Bone marrow (tissue), 2 donors: Measurements from ENCODE around the gene NDRG4.

Experiments
- DNase-seq, 2 donors: peaks; one replicate each; lab custom pipeline; 2025; lab: John Stamatoyannopoulos, UW

Gene NDRG4

DNA sequence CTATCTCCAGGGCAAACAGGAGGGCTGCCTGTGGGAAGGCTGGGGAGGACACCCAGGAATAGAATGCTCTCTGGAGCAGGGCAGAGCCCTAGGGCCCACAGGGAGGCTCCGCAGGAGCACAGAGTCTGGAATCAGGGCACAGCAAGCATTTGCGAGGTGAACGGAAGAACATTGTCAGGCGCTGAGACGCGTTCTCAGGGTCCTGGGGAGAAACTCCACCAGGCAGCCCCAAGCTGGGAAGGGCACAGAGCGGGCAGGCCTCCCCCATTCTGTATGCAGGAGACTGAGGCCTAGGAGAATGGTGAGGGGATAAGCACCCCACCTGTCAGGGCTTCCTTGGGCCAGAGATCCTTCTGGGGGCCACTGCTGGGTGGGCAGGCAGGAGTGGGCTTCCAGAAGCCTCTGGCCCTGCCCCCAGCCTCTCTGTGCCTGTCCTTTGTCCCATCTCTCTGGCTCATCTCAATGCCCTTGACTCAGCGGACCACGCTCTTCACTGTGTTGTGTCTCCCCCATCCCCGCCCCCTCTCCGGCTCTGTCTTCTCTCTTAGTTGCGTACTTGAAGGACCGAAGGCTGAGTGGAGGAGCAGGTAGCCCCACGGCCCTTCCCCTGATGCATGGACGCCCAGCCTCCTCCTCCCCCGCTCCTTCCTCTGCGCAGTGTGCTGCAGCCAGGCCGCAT is 10.3 kb downstream of the NDRG4 start:
- no peak for DNase-seq

DNA sequence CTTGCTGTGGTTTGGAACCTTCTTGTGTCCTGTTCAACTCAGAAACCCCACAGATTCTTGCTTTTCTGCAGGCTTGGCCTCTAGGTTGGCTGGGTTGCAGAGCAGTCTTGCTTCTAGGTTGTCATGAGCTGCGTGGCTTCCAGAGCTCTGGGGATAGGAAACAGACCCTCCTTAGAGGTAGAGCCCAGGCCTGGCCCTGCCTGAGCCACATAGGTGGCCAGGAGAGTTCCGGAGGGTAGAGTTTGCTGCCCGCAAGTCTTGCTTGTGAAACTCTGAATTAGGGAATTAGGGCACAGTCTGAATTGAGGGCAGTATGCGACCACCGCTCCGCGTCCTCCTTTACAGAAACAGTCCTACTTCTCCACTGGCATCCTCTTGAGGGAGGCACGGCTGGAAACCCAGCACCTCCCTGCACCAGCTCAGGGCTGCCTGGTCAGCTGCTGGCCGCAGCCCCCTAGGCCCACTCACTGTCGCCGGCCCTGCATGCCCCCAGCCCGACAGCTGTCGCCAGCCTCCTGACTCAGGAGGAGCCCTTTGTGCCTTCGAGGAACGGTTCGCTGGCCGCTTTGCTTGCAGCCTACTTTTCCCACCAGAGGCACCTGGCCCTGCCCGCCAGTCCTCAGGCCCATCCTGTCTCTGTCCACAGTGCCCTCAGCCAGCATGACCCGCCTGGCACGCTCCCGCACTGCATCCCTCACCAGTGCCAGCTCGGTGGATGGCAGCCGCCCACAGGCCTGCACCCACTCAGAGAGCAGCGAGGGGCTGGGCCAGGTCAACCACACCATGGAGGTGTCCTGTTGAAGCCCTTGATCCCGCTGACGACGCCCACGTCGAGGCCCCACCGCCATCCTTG is 11.1 kb downstream of the NDRG4 start:
- DNase-seq, result no peak

DNA sequence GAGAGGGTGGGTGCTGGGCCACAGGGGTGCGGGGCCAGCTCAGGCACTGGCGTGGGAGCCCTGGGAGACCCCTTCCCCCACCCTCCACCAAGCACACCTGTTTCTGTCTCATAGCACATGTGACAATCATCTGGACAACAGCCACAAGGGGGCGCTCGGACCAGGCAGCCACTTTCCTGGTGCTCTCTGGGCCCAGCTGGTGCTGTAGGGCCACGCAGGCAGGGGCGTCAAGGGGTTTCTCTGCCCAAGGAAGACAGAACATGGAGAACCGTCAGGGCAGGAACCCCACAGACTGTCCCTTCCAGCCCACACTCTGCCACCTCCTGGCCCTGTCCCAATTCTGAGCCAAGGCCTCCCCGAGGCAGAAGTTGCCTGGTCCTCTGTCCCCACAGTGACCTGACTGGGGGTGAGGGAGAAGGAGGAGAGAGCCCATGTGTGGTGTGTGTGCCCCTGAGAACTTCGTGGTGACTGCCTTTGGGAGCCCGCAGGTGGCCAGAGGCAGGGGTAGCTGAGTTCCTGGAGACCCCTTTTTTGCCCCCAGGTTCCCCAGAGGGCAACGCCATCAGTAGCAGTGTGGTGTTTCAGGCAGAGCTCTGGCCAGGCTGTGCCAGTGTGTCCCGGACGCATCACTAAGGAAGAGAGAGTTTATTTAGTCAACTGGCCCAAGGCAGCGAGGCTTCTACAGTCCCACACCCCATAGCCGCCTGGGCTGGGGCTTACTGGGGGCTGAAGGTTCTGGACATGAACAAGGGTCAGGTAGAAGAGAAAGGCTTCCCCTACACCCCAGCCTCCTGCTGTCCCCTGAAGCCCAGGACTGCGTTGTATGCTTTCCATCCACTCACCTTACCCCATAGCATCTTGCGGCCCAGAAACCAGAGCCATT is 12.2 kb downstream of the NDRG4 start:
- DNase-seq, result peak; percentile 37 to 40

DNA sequence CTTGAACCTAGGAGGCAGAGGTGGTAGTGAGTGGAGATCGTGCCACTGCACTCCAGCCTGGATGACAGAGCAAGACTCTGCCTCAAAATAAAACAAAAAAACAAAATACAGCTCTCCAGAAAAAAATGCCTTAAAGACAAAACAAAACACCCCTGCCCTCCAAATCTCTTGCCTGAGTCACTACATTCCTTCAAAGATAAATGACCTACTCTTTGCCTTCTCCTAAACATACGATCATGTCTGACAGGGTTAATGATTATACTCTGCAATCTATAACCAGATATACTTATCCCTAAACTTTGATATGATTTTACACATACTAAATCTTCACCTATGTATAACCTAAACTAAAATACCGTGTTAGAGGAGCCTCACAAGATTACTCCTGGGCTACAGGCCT is 13.9 kb downstream of the NDRG4 start:
- no peak for DNase-seq

DNA sequence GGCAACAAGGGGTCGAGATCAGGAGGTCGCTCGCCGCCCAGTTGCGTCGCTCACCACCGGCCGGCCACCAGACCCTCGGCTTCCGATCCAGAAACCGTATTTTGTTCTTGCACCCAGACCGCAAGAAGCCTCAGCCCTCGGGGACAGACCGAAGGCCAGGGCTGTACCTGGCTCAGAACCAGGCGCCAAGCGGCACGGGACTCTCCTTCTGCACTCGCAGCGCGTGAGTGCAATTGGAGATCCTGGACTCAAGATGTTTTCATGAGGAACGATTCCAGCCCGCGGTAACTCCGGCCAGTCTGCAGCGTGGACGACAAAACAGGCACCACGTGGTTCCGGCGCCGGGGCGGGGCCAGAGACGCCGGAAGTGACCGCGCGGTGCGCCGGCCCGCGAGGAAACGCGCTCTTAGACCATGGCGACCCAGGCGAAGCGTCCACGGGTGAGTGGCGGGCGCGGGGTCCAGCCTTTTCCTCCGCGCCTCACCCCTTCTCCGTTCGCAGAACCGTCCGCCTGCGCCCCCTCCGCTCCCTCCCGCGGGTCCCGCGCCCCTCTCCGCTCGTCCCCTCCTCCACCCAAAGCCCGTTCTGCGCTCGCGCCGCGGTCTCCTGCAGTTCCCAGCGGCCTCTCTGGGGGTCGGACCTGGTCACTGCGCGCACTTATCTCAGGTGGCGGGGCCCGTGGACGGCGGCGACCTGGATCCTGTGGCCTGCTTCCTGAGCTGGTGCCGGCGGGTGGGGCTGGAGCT is 15.4 kb downstream of the NDRG4 start, which contains the start of gene SETD6:
Gene SETD6 (plus strand): TSS at position 393 of the 746 bp plus-strand sequence. CDS start 21 bp downstream, at position 414.
- DNase-seq, result peak; percentile 34 to 81

DNA sequence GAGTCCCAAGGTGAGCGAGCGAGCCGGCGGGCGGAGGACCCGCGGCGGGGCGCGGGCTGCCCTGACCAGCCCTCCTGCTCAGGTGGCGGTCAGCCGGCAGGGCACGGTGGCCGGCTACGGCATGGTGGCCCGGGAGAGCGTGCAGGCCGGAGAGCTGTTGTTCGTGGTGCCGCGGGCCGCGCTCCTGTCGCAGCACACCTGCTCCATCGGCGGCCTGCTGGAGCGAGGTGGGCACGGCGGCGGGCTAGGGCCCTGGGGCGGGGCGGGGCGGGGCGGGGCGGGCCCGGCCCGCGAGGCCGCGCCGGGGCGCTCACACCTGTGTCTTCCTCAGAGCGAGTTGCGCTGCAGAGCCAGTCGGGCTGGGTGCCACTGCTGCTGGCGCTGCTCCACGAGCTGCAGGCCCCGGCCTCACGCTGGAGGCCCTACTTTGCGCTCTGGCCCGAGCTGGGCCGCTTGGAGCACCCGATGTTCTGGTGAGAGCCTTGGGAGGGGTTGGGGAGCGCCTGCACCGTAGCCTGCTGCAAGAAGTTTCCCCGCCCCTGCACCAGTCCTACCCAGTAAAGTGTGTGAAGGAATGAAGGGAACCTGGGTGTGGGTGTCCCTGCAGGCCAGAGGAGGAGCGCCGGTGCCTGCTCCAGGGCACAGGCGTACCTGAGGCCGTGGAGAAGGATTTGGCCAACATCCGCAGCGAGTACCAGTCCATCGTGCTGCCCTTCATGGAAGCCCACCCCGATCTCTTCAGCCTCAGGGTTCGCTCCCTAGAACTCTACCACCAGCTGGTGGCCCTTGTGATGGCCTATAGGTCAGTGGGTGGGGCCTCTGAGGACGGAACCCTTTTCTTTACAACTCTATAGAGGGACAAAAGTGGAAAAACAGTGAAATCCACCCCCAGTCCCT is 16.2 kb downstream of the NDRG4 start:
- no peak for DNase-seq

DNA sequence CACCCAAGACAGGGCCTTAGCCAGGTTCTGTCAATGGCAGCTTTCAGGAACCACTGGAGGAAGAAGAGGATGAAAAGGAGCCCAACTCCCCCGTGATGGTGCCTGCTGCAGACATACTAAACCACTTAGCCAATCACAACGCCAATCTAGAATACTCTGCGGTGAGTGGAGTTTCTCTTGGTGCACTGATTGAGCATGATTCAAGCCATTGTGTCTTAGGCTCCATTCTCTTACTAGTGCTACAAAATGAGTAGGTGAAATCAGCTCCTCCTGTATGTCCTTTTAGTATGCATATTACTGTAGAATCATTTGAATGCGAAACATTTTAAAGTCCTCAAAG is 16.8 kb downstream of the NDRG4 start:
- no peak for DNase-seq

DNA sequence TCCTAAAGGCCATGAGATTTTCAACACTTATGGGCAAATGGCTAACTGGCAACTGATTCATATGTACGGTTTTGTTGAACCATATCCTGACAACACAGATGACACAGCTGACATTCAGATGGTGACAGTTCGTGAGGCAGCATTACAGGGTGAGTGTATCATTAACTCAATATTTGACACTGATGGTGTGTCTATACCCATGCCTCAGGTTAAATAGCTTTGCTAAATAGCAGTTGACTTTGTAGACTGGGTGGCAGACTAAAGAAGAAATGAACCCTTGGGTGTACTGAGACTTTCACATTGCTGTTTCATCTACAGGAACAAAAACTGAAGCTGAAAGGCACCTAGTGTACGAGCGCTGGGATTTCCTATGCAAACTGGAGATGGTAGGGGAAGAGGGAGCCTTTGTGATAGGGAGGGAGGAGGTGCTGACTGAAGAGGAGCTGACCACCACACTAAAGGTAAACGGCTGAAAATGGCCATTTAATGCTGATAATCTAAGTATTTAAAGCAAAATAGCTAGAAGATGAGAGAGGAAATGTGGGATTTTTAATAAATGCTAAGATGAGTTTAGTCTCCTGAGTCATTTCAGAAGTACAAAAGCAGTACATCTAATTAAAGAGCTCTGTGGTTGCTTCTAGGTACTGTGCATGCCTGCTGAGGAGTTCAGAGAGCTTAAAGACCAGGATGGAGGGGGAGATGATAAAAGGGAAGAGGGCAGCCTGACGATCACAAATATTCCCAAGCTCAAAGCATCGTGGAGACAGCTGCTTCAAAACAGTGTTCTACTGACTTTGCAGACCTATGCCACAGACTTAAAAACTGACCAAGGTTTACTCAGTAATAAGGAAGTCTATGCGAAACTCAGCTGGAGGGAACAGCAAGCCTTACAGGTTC is 18.4 kb downstream of the NDRG4 start:
- no peak for DNase-seq

DNA sequence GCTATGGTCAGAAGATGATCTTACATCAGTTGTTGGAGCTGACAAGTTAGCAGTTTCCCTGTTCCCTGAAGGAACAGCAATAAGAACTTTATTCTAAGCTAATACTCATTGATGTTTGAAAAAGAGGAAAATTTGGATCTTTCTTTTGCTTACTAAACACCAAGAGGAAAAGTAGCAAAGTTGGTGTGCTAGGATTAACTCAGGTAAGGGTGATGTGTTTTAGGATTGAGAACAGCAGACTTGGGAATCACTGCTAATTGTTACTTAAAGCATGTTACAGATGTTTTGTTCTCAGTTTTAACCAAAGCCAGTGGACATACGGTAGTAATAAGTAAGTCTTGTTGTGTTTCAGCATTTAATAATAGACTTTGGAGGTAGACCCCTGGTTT is 19.0 kb downstream of the NDRG4 start:
- DNase-seq, result no peak

DNA sequence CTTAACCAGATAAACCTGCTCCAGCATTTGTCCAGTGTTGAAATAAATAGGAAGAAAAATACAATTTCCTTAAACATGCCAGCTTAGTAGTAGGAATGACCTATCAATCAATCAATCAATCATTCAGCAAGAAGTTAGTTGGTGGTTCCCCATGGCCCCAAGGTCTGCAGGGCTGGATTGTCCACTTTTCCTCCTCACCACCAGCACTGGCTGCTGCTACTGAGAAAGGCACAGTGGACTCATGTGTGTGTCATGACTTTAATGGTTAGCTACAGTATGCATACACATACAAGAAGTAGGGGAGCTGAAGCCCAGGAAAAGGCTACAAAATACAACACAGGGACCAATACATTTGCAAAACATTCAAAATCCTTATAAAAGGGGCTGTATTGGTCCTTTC is 19.8 kb downstream of the NDRG4 start:
- DNase-seq, result no peak

DNA sequence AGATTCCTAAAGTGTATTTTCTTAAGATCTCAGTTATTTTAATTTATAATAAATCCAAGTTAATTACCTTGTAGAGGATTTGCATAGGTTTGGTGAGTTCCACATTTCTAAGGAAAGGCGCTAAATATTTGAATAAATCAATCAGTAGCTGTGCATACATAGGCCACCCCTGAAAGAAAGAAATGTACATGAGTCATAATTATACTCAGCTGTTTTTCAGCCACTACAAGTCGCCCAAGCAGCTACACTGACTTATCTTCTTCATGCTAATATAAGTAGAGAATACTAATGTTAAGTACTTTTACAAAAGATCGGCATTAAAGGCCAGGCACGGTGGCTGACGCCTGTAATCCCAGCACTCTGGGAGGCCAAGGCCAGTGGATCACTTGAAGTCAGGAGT is 30.2 kb downstream of the NDRG4 start:
- DNase-seq, result no peak

DNA sequence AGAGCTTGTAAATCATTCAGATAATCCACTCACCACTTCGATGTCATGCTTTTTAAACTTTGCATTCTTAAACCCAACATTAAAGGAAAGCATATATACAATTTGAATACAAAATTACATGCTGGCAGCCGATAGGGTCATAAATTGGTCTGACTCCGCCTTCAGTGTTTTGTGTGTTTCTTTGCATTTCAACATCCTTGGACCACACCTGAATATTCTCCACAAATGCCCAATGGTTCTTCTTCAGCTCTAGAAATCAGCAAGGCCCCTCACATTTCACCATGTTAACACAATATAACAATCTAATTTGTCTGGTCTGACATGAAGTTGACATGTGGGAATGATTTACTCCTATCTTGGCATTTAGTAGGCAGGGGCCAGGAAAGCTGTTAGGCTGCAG is 32.5 kb downstream of the NDRG4 start:
- DNase-seq, result no peak

DNA sequence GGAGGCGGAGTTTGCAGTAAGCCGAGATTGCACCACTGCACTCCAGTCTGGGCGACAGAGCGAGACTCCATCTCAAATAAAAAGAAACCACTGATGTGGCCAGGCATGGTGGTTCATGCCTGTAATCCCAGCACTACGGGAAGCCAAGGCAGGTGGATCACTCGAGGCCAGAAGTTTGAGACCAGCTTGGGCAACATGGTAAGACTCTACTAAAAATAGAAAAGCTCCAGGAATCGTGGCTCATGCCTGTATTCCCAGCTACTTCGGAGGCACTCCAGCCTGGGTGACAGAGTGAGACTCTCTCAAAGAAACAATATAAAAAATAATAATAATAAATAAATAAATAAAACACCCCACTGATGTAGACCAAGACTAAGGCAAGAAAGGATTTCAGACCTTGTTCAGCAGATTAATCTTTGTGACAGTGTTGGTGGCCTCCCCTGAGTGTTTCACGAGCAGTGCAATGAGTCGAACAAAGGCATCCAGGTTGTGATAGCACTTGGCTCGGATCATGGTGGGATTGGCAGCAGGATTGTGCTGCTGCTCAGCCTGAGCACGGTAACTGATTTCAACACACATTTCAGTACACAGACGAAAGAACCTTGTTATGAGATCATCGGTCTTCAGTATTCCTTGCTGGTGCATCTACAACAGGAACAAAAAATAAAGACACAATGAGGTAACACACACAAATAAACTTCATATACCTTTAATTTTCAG is 34.0 kb downstream of the NDRG4 start:
- DNase-seq, result no peak

DNA sequence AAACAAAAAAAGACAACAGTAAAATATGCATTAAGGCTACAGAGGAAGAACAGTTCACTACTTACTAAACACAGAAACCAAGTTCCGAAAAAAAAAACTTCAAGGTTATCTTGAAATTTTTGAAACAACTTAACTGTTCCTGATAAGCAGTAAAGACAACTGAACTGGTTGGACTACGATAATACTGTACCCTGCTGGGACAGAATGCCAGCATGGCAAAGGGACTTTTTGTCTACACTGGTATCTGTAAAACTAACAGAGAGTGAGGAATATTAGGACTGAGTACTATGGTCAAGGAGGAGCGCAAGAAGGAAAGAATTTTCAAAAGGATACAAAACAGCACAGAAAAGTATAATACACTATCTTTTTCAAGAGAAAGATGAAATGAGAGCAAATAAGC is 35.2 kb downstream of the NDRG4 start:
- DNase-seq, result no peak

DNA sequence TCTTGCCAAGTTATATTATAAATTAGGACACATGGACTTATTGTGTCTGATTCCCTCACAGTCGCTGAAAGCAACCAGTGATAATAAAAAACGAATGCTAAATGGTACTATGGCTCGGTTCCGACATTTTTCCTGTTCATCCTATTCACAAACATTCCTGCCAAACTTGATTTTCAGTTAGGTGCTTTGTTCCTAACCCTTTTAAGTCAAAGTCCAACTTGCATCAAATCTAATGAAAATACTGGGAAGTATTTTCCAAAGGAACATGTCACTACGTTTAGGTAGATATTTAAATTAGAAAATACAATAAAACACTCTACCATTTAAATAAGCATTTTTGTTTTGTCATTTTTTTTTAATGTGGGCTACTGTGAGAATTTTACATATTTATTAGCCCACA is 36.3 kb downstream of the NDRG4 start:
- DNase-seq, result no peak

DNA sequence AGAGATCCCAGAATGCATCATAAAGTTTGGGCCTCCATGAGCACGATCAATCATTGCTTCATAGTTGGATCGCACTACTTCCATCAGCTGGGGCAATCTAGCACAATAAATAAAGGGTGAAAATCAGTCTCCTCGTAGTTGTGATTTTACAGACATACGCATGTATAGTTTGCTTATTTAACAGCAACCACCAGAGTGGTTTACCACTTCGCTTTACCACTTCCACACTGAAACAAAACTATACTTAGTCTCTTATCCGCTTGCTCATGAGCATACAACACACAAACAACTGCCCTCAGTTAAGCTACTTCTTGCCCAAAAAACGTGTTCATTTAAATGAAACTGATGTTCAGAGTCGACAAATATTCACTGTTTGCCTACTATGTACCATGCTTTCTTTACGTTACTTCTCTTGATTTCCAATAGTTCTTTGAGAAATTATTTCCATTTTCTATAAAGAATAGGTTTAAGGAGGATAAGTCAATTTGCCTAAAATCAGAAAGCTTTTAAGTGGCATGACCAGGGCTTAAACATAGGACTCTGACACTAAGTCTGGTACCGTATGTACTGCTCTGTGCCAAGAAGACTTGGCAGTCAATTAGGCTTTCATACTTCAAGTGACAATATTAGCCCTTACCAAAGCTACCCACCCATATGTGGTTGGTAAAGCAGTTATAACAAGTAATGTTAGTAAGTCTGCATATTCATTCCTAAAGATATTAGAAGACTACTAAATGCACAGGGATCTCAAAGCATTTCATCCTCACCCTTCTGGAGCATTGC is 37.4 kb downstream of the NDRG4 start:
- DNase-seq, result no peak

DNA sequence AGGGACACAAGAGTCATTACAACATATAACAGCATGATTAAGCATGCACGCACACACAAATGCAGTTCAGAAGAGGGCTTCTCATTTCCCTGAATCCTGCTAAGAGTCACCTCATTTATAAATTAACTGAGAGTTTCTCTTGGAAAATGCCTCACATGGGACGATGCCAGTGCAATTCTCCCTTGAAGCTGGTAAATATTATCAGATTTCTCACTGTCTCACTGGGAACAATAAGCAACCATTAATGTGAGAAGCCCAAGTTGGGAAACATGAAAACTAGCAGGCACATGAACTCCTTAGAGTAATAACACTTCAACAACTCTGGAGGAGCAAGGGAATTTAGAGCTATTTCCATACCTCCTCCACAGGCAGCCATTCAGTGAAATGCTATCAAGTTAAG is 41.8 kb downstream of the NDRG4 start:
- DNase-seq, result no peak

DNA sequence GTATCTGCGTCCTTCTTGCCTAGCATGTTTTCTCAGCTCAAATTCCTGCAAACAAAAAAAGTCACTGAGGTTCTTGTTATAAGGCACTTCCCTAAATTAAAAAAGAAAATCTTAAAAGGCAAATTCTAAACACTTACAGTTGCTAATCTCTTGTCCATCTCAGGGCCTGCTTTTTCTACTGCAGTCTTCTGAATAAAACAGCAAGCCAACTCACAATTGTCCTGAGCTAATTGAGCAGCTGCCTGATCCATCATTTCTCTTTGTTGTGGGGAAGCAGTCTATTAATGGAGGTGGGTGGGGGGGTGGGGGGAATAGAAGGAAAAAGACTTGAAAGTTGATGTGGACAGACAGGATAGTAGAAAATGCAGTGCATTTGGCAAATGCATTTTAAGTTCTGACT is 42.3 kb downstream of the NDRG4 start:
- DNase-seq, result no peak
